ENCODE measurements around the gene ZMYM4. TPM values are rescaled to one million over a fixed set of nuclear protein-coding genes. Genes with fewer than 3 reads are reported as not detected.

Gene ZMYM4
- total RNA-seq, 1 experiment from 2014 or later, result 60.3 TPM

GRCh38 chr1:35294809-35295208 lies 26.3 kb downstream of the ZMYM4 start (continued):
- TF ChIP-seq, protein P1, sequence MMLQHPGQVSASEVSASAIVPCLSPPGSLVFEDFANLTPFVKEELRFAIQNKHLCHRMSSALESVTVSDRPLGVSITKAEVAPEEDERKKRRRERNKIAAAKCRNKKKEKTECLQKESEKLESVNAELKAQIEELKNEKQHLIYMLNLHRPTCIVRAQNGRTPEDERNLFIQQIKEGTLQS (CRISPR knock-in tag; conservative IDR thresholded peaks at IDR 0.05), result no peak
- no peak for TF ChIP-seq ZNF138 (CRISPR knock-in tag; conservative IDR thresholded peaks at IDR 0.05)
- TF ChIP-seq KAT7 (CRISPR knock-in tag; IDR thresholded peaks at IDR 0.05; ENCODE audit: borderline replicate concordance), result no peak
- no peak for TF ChIP-seq NR2C2 (CRISPR knock-in tag; IDR thresholded peaks at IDR 0.05)

- no peak for DNase-seq (ENCODE audit: low spot score)
- ChIA-PET CTCF (interaction anchor here (0.6 to 1.8 kb wide), 3 partner anchors 64 to 586 kb away, joined by 3 to 9 read pairs (median 4); no protein-coding TSS in a partner anchor), POLR2A (no interaction called here)
- no peak overlapping the region for H3K4me3 Mint-ChIP-seq
- no peak for TF ChIP-seq E2F4 (CRISPR knock-in tag; IDR thresholded peaks at IDR 0.05; ENCODE audit: borderline replicate concordance, low read depth)
- no peak for TF ChIP-seq CTCF (IDR thresholded peaks at IDR 0.05)
- no peak for TF ChIP-seq RORB (CRISPR knock-in tag; IDR thresholded peaks at IDR 0.05)
- no peak for TF ChIP-seq TEAD4 (CRISPR knock-in tag; IDR thresholded peaks at IDR 0.05)
- TF ChIP-seq ZBTB43 (CRISPR knock-in tag; IDR thresholded peaks at IDR 0.05), result no peak
- peak overlapping the region; percentile 39 for H3K27ac Mint-ChIP-seq
- peaks cover 14% of the 10 kb centered on the region for H3K36me3 Mint-ChIP-seq
- no peaks in the 10 kb centered on the region for H3K27me3 Mint-ChIP-seq (ENCODE audit: low read depth)
- no peaks in the 10 kb centered on the region for H3K9me3 Mint-ChIP-seq
- peaks cover 15% of the 10 kb centered on the region for H3K4me1 Mint-ChIP-seq
- no peak for ATAC-seq
These were observed 29.4 kb downstream of the ZMYM4 start for GRCh38 chr1:35297886-35298285.

DNA sequence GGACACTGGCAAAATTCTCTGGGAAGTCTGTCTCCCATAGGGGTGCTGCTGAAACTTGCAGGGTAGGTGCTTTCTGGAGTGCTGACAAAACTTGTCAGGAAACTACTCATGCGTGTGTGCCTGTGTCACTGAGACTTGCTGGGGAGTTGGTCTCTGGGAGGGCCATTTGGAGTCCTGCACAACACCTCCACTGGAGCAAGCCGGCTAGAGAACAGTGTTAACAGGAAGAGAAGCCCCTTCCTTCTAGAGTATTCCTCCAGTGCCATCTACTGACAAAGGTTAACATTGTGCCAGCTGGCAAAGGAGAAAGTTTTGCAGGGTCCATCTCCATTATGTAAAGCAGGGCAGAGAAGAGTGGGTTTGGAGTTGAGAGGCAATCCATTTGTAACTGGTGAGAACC lies 30.0 kb downstream of the ZMYM4 start:
- H3K9me3 Mint-ChIP-seq, result no peaks in the 10 kb centered on the region

GRCh38 chr1:35300376-35300775 lies 31.9 kb downstream of the ZMYM4 start:
- no peaks in the 10 kb centered on the region for H3K27me3 Mint-ChIP-seq (ENCODE audit: low read depth)
- H3K36me3 Mint-ChIP-seq, result peaks cover 14% of the 10 kb centered on the region
- ATAC-seq, result no peak
- DNase-seq (ENCODE audit: low spot score), result no peak
- H3K4me3 Mint-ChIP-seq, result no peak overlapping the region
- H3K9me3 Mint-ChIP-seq, result no peaks in the 10 kb centered on the region
- H3K4me1 Mint-ChIP-seq, result peaks cover 15% of the 10 kb centered on the region
- CTCF ChIA-PET, result interaction anchor here (1.1 kb wide), 1 partner anchor 98 kb away, joined by 4 read pairs; no protein-coding TSS in a partner anchor
- H3K27ac Mint-ChIP-seq, result no peak overlapping the region; the same call in 1 of the 2 replicates
- POLR2A ChIA-PET, result no interaction called here
- TF ChIP-seq E2F1 (CRISPR knock-in tag; IDR thresholded peaks at IDR 0.05), result no peak
- TF ChIP-seq, protein P2, sequence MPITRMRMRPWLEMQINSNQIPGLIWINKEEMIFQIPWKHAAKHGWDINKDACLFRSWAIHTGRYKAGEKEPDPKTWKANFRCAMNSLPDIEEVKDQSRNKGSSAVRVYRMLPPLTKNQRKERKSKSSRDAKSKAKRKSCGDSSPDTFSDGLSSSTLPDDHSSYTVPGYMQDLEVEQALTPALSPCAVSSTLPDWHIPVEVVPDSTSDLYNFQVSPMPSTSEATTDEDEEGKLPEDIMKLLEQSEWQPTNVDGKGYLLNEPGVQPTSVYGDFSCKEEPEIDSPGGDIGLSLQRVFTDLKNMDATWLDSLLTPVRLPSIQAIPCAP (CRISPR knock-in tag; IDR thresholded peaks at IDR 0.05), result no peak
- TF ChIP-seq TEAD1 (CRISPR knock-in tag; IDR thresholded peaks at IDR 0.05), result no peak
- no peak for TF ChIP-seq ZNF263 (CRISPR knock-in tag; IDR thresholded peaks at IDR 0.05; ENCODE audit: low read depth)
- TF ChIP-seq, protein P3, sequence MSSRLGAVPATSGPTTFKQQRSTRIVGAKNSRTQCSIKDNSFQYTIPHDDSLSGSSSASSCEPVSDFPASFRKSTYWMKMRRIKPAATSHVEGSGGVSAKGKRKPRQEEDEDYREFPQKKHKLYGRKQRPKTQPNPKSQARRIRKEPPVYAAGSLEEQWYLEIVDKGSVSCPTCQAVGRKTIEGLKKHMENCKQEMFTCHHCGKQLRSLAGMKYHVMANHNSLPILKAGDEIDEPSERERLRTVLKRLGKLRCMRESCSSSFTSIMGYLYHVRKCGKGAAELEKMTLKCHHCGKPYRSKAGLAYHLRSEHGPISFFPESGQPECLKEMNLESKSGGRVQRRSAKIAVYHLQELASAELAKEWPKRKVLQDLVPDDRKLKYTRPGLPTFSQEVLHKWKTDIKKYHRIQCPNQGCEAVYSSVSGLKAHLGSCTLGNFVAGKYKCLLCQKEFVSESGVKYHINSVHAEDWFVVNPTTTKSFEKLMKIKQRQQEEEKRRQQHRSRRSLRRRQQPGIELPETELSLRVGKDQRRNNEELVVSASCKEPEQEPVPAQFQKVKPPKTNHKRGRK (CRISPR knock-in tag; IDR thresholded peaks at IDR 0.05; ENCODE audit: borderline replicate concordance), result no peak
- TF ChIP-seq, protein P4, sequence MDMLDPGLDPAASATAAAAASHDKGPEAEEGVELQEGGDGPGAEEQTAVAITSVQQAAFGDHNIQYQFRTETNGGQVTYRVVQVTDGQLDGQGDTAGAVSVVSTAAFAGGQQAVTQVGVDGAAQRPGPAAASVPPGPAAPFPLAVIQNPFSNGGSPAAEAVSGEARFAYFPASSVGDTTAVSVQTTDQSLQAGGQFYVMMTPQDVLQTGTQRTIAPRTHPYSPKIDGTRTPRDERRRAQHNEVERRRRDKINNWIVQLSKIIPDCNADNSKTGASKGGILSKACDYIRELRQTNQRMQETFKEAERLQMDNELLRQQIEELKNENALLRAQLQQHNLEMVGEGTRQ (CRISPR knock-in tag; IDR thresholded peaks at IDR 0.05), result no peak
- no peak for TF ChIP-seq ZNF121 (CRISPR knock-in tag; IDR thresholded peaks at IDR 0.05)
- no peak for TF ChIP-seq ATF1 (CRISPR knock-in tag; IDR thresholded peaks at IDR 0.05)

More for the DNA sequence above, 30.0 kb downstream of the ZMYM4 start:
- Mint-ChIP-seq H3K4me1 (peaks cover 15% of the 10 kb centered on the region), H3K27me3 (ENCODE audit: low read depth) (no peaks in the 10 kb centered on the region), H3K4me3 (no peak overlapping the region), H3K36me3 (peaks cover 14% of the 10 kb centered on the region), H3K27ac (peak overlapping the region; percentile 39)
- CTCF ChIA-PET, result interaction anchor here (1.5 to 1.8 kb wide), 2 partner anchors 63 to 96 kb away, joined by 4 to 9 read pairs; no protein-coding TSS in a partner anchor
- ATAC-seq, result peak; percentile 96
- POLR2A ChIA-PET, result no interaction called here
- peak; percentile 28 for DNase-seq (ENCODE audit: low spot score)
- TF ChIP-seq, protein P5, sequence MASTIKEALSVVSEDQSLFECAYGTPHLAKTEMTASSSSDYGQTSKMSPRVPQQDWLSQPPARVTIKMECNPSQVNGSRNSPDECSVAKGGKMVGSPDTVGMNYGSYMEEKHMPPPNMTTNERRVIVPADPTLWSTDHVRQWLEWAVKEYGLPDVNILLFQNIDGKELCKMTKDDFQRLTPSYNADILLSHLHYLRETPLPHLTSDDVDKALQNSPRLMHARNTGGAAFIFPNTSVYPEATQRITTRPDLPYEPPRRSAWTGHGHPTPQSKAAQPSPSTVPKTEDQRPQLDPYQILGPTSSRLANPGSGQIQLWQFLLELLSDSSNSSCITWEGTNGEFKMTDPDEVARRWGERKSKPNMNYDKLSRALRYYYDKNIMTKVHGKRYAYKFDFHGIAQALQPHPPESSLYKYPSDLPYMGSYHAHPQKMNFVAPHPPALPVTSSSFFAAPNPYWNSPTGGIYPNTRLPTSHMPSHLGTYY (CRISPR knock-in tag; IDR thresholded peaks at IDR 0.05), result no peak
- TF ChIP-seq JAZF1 (CRISPR knock-in tag; IDR thresholded peaks at IDR 0.05), result no peak
- TF ChIP-seq NFE2L1 (CRISPR knock-in tag; IDR thresholded peaks at IDR 0.05), result no peak
- TF ChIP-seq HMGA2 (CRISPR knock-in tag; IDR thresholded peaks at IDR 0.05), result no peak

Data from WTC11 (cell line).